AG09309 (cell line): ENCODE data around the gene COL11A2.

Experiments
- DNase-seq: peaks from one replicate; pipeline ENCODE4 v3.0.0-alpha.2; 2010; ENCODE audit warnings: low read depth
- H3K4me3 ChIP-seq: 2 replicates; pipeline ENCODE4 v1.5.1; 2011; ENCODE audit warnings: mild to moderate bottlenecking, low read depth, low read length, moderate library complexity; ENCODE audit not compliant: control insufficient read depth
- TF ChIP-seq, protein P1 (sequence below): IDR thresholded peaks from 2 replicates; pipeline ENCODE4 v1.5.1; 2011; ENCODE audit warnings: mild to moderate bottlenecking, low read depth, low read length, inconsistent platforms; ENCODE audit not compliant: insufficient read depth, control insufficient read depth; ENCODE audit errors: missing control alignments

The COL11A2 gene

DNA sequence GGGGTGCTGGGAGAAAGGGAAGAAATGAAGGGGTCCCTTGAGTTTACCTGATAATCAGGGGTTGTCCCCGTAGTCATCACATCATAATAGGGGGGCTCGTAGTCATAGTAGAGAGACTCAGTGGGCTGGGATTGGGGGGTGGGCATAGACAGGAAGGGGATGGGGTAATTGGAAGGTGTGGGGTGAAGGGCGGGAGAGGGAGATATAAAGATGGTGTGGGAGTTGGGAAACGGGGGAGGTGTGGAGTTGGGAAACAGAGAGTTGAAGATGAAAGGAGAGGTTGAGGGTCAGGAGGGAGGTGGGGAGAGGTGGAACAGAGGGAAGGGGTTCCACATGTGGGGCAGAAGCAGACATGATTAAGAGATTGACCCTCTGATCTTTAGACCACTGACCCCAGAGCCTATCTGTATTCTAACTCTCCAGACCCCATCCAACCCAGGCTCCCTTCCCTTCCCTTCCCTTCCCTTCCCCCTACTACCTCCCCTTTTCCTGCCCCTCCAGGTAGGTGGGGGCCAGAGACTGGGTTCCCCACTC lies 6.5 kb downstream of the COL11A2 start:
- H3K4me3 ChIP-seq, result no peak overlapping the region
- no peak for DNase-seq
- TF ChIP-seq, protein P1, sequence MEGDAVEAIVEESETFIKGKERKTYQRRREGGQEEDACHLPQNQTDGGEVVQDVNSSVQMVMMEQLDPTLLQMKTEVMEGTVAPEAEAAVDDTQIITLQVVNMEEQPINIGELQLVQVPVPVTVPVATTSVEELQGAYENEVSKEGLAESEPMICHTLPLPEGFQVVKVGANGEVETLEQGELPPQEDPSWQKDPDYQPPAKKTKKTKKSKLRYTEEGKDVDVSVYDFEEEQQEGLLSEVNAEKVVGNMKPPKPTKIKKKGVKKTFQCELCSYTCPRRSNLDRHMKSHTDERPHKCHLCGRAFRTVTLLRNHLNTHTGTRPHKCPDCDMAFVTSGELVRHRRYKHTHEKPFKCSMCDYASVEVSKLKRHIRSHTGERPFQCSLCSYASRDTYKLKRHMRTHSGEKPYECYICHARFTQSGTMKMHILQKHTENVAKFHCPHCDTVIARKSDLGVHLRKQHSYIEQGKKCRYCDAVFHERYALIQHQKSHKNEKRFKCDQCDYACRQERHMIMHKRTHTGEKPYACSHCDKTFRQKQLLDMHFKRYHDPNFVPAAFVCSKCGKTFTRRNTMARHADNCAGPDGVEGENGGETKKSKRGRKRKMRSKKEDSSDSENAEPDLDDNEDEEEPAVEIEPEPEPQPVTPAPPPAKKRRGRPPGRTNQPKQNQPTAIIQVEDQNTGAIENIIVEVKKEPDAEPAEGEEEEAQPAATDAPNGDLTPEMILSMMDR, result no peak

DNA sequence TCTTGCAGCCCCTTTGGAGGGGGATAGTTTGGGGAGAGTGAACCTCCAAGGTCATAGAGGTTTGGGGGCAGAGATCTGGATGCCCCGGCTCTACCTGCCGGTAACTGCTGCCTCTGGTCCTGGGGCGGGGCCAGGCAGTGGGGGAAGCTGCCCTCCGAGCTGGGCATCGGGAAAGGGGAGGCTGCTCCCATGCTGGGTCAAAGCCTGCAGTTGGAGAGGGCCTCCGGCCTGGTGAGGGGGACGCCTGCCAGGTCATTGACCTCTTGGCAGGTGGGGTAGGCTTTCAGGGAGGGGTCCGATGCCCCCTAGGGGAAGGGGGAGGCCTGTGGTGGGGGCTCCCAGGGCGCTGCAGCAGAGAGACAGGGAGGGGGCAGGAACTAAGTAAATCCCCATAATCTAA lies 7.1 kb downstream of the COL11A2 start:
- no peak overlapping the region for H3K4me3 ChIP-seq
- no peak for DNase-seq
- TF ChIP-seq, protein P1, result no peak

DNA sequence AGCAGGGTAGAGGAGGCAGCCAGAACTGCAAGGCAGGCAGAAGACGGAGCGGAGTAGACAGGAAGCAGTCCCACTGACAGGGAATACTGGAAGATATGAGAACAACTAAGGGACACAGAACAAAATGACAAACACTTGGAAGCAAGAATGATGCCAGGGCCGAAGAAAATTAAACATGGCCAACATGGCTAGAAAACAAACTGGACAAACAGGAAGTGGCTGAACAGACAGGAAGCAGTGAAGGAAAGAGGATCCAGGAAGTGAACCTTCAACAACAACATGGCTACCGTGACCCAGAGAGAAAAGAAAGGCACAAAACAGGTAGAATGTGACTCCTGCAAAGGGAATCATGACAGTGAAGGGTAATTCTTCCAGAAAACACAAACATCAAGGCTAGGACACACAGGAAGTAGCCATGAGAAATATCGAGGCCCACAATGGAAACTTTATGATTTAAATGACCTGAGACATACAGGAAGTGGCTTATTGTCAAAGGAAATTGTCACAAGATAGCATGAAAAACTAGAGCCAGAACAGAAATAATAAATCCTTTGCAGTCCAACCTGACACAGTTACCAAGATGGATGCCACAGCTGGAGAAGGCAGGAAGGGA lies 9.1 kb downstream of the COL11A2 start:
- H3K4me3 ChIP-seq, result no peak overlapping the region
- DNase-seq, result no peak
- TF ChIP-seq, protein P1, result no peak

DNA sequence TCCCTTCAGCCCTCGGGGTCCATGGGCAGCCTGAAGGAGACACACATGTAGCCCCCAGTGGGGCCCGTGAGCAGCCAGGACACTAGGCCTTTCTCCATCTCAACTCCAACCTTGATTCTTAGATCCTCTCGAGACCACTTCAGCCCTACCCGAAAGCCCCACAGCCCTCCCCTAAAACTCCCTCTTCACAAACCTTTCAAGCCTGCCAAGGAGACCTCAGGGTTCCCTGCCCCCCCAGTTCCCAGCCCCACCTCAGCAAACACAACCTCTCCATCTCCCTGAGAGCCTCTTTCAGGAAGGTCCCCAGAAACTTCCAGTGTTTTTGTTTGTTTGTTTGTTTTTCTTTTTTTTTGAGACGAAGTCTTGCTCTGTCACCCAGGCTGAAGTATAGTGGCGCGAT lies 11.1 kb downstream of the COL11A2 start:
- no peak for DNase-seq
- TF ChIP-seq, protein P1, result no peak

DNA sequence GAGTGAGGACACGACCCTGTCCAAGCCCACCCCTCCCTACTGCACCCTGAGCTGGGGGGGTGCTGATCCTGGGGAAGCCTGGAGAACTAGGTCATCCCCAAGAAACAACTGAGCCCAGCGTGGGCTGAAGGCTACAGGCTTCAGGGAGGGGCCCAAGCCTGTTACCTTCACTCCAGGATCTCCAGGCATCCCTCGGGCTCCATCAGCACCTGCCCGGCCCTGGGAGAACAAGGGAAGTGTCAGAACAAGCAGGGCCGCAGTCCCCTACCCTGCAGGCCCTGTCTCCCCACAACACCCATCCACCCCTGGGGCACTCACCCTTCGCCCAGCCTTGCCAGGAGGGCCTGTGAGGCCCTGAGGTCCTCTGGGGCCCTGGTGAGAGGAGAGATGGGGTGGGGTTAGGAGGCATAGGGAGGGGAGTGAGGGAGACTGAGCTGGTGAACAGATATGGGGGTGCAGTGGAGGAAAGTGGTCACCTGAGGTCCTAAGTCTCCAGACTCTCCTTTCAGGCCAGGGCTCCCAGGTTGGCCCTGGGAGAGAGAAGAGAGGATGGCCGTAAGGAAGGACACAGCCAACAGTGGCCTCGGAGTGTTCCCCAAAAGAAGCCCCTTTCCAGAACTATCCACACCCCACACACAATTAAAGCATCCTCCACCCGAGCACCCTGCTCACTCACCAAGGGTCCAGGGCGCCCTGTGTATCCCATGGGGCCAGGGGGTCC lies 13.4 kb downstream of the COL11A2 start:
- no peak overlapping the region for H3K4me3 ChIP-seq
- no peak for DNase-seq
- TF ChIP-seq, protein P1, result no peak

More for the DNA sequence above, 11.1 kb downstream of the COL11A2 start:
- no peak overlapping the region for H3K4me3 ChIP-seq

DNA sequence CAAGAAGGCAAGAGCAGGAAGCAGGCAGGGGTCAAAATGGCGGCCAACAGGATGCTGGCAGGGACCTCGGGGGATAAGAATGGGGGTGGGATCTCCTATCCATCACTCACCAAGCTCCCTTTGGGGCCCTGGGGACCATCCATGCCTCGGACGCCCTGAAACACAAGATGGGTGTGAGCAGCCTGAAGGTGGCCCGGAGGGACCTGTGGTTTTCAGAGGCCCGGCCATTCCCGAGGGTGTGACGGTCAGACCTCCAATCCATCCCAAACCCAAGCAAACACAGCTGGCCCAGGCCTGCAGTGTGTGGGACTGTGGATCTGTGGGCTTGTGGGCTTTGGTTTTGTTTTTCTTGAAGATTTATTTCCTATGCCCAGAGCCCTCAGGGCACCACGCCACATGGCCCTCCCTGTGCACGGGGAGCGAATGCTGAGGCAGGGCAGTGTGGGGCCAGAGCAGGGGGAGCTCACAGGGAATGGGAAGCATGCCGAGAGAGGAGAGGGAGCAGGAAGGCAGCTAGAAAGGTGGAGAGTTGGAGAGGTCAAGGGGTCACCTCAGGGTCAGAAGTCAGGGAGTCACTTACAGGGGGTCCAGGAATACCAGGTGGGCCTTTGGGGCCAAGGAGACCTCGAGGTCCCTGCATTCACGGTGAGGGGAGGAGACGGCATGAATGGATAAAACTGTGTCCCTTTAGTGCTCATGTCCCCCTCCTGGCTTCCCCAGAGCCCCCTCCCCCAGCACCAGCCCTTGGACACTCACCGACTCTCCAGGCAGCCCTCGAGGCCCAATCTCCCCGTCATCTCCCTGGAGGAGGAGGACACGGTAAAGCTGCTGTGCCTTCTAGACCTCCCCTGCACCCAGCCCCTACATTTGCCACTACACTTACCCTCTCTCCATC lies 14.5 kb downstream of the COL11A2 start:
- TF ChIP-seq, protein P1, result no peak
- H3K4me3 ChIP-seq, result no peak overlapping the region
- no peak for DNase-seq
